HEK293 (cell line): ENCODE results near the gene KIAA1671.
A peak's percentile ranks its signal among the peaks of the same experiment; 100 is the strongest.

ENCODE experiments used
- CTCF ChIA-PET: fragments of 350-600 bp; formaldehyde crosslinking; extraction: SDS; loops from one replicate; lab custom pipeline; 2021; ENCODE audit warnings: antibody characterized with exemption; lab: Yijun Ruan, JAX
- POLR2A ChIA-PET: fragments of 300-600 bp; formaldehyde crosslinking; extraction: SDS; loops from one replicate; lab custom pipeline; 2020; ENCODE audit warnings: antibody characterized with exemption, inconsistent platforms; lab: Yijun Ruan, JAX
- H3K27ac ChIP-seq: fragments of 200-500 bp; sonication (Bioruptor generic); 2 replicates; pipeline ENCODE4 v1.5.1; 2014; ENCODE audit warnings: low read depth, low read length, control low read depth, inconsistent platforms; ENCODE audit errors: extremely low read depth
- H3K36me3 ChIP-seq, 2 experiments: fragments of 200-500 bp in 1 of 2; sonication (Bioruptor generic) in 1 of 2; 1 replicate in 1 of 2; 2 replicates in 1 of 2; pipeline ENCODE4 v1.5.1; 2014 to 2017; ENCODE audit warnings: inconsistent platforms in 2 of 2, low read length in 2 of 2; ENCODE audit not compliant: control insufficient read depth in 2 of 2, insufficient read depth in 1 of 2
- H3K4me1 ChIP-seq: fragments of 200-500 bp; sonication (Bioruptor generic); 2 replicates; pipeline ENCODE4 v1.5.1; 2014; ENCODE audit warnings: mild to moderate bottlenecking, low read length, inconsistent platforms; ENCODE audit not compliant: control insufficient read depth, insufficient read depth
- H3K4me3 ChIP-seq: 2 replicates; pipeline ENCODE4 v1.5.1; 2011; ENCODE audit warnings: low read depth, mild to moderate bottlenecking, control low read depth, low read length, moderate library complexity
- H3K9me3 ChIP-seq: fragments of 200-500 bp; sonication (Bioruptor generic); 2 replicates; pipeline ENCODE4 v1.5.1; 2014; ENCODE audit warnings: low read depth, low read length, inconsistent platforms; ENCODE audit not compliant: control insufficient read depth, insufficient read depth
- BCL11A ChIP-seq: fragments of 450-650 bp; formaldehyde crosslinking; IDR thresholded peaks from 2 replicates; pipeline ENCODE4 v1.5.1; 2016; ENCODE audit warnings: low read depth, missing biosample characterization, missing genetic modification characterization
- EGR2 ChIP-seq: fragments of 450-650 bp; formaldehyde crosslinking; IDR thresholded peaks from 2 replicates; pipeline ENCODE4 v1.5.1; 2016; ENCODE audit warnings: low read depth, missing biosample characterization, missing genetic modification characterization
- KLF1 ChIP-seq: fragments of 450-650 bp; formaldehyde crosslinking; IDR thresholded peaks from 2 replicates; pipeline ENCODE4 v1.5.1; 2016; ENCODE audit warnings: missing biosample characterization, missing genetic modification characterization
- PBX3 ChIP-seq: sonication (generic); formaldehyde crosslinking; IDR thresholded peaks from 2 replicates; pipeline ENCODE4 v1.8.1; 2022; ENCODE audit warnings: mild to moderate bottlenecking, moderate library complexity, missing genetic modification reagents
- PRDM10 ChIP-seq: fragments of 450-650 bp; formaldehyde crosslinking; IDR thresholded peaks from 2 replicates; pipeline ENCODE4 v1.5.1; 2016; ENCODE audit warnings: missing biosample characterization, missing genetic modification characterization
- SP3 ChIP-seq: fragments of 450-650 bp; formaldehyde crosslinking; IDR thresholded peaks from 2 replicates; pipeline ENCODE4 v1.5.1; 2016; ENCODE audit warnings: missing biosample characterization, missing genetic modification characterization
- WT1 ChIP-seq: fragments of 450-650 bp; formaldehyde crosslinking; IDR thresholded peaks from 2 replicates; pipeline ENCODE4 v1.5.1; 2016; ENCODE audit warnings: missing biosample characterization, missing genetic modification characterization
- ZBTB17 ChIP-seq: fragments of 450-650 bp; formaldehyde crosslinking; IDR thresholded peaks from 2 replicates; pipeline ENCODE4 v1.5.1; 2016; ENCODE audit warnings: missing biosample characterization, missing genetic modification characterization
- ZBTB48 ChIP-seq: fragments of 450-650 bp; formaldehyde crosslinking; IDR thresholded peaks from 2 replicates; pipeline ENCODE4 v1.5.1; 2016; ENCODE audit warnings: missing biosample characterization, missing genetic modification characterization
- ZBTB49 ChIP-seq: fragments of 450-650 bp; formaldehyde crosslinking; IDR thresholded peaks from 2 replicates; pipeline ENCODE4 v1.5.1; 2016; ENCODE audit warnings: missing biosample characterization, missing genetic modification characterization, low read depth
- ZBTB7A ChIP-seq: fragments of 450-650 bp; formaldehyde crosslinking; IDR thresholded peaks from 2 replicates; pipeline ENCODE4 v1.5.1; 2016; ENCODE audit warnings: low read depth, missing biosample characterization, missing genetic modification characterization
- ZBTB8A ChIP-seq: fragments of 450-650 bp; formaldehyde crosslinking; IDR thresholded peaks from 2 replicates; pipeline ENCODE4 v1.5.1; 2016; ENCODE audit warnings: missing biosample characterization, missing genetic modification characterization
- ZFP3 ChIP-seq: fragments of 450-650 bp; formaldehyde crosslinking; IDR thresholded peaks from 2 replicates; pipeline ENCODE4 v1.5.1; 2016; ENCODE audit warnings: low read depth, missing biosample characterization, missing genetic modification characterization
- ZNF132 ChIP-seq: fragments of 450-650 bp; formaldehyde crosslinking; IDR thresholded peaks from 2 replicates; pipeline ENCODE4 v1.5.1; 2017; ENCODE audit warnings: missing biosample characterization, missing genetic modification characterization, borderline replicate concordance
- ZNF16 ChIP-seq: fragments of 450-650 bp; formaldehyde crosslinking; IDR thresholded peaks from 2 replicates; pipeline ENCODE4 v1.5.1; 2016; ENCODE audit warnings: low read depth, missing biosample characterization, missing genetic modification characterization
- ZNF2 ChIP-seq: fragments of 450-650 bp; formaldehyde crosslinking; IDR thresholded peaks from 2 replicates; pipeline ENCODE4 v1.5.1; 2016; ENCODE audit warnings: missing biosample characterization, missing genetic modification characterization
- ZNF211 ChIP-seq: fragments of 450-650 bp; formaldehyde crosslinking; IDR thresholded peaks from 2 replicates; pipeline ENCODE4 v1.5.1; 2016; ENCODE audit warnings: low read depth, missing biosample characterization, missing genetic modification characterization
- ZNF266 ChIP-seq: fragments of 450-650 bp; formaldehyde crosslinking; IDR thresholded peaks from 2 replicates; pipeline ENCODE4 v1.5.1; 2016; ENCODE audit warnings: missing biosample characterization, missing genetic modification characterization, low read depth
- ZNF274 ChIP-seq, 2 experiments: fragments of 200-500 bp in 1 of 2; fragments of 450-650 bp in 1 of 2; sonication (Bioruptor generic) in 1 of 2; formaldehyde crosslinking in 1 of 2; IDR thresholded peaks; 2 replicates each; pipeline versions ENCODE4 v1.5.1 to v1.6.1; 2014 to 2016; ENCODE audit warnings: borderline replicate concordance in 1 of 2, inconsistent platforms in 1 of 2, low read length in 1 of 2, missing biosample characterization in 1 of 2, missing genetic modification characterization in 1 of 2
- ZNF311 ChIP-seq: fragments of 450-650 bp; formaldehyde crosslinking; IDR thresholded peaks from 2 replicates; pipeline ENCODE4 v1.5.1; 2017; ENCODE audit warnings: missing biosample characterization, missing genetic modification characterization, borderline replicate concordance
- ZNF341 ChIP-seq: fragments of 450-650 bp; formaldehyde crosslinking; IDR thresholded peaks from 2 replicates; pipeline ENCODE4; 2016; ENCODE audit warnings: low read depth, missing biosample characterization, missing genetic modification characterization
- ZNF362 ChIP-seq: fragments of 450-650 bp; formaldehyde crosslinking; IDR thresholded peaks from 2 replicates; pipeline ENCODE4 v1.5.1; 2016; ENCODE audit warnings: missing biosample characterization, missing genetic modification characterization
- ZNF366 ChIP-seq: fragments of 450-650 bp; formaldehyde crosslinking; conservative IDR thresholded peaks from 2 replicates; pipeline ENCODE4 v1.5.1; 2016; ENCODE audit warnings: missing biosample characterization, missing genetic modification characterization
- ZNF513 ChIP-seq: fragments of 450-650 bp; IDR thresholded peaks from 2 replicates; pipeline ENCODE4 v1.5.1; 2018; ENCODE audit warnings: missing biosample characterization, missing genetic modification characterization
- ZNF580 ChIP-seq: fragments of 450-650 bp; formaldehyde crosslinking; IDR thresholded peaks from 2 replicates; pipeline ENCODE4 v1.5.1; 2016; ENCODE audit warnings: missing biosample characterization, missing genetic modification characterization
- ZNF830 ChIP-seq: fragments of 450-650 bp; IDR thresholded peaks from 2 replicates; pipeline ENCODE4 v1.5.0; 2018; ENCODE audit warnings: missing biosample characterization, missing genetic modification characterization, low read depth, mild to moderate bottlenecking, moderate library complexity
- ZSCAN23 ChIP-seq: fragments of 450-650 bp; formaldehyde crosslinking; IDR thresholded peaks from 2 replicates; pipeline ENCODE4 v1.5.1; 2016; ENCODE audit warnings: missing biosample characterization, missing genetic modification characterization

KIAA1671 gene

GRCh38 chr22:25061605-25062376 is 109.3 kb downstream of the KIAA1671 start:
- no peaks in the 10 kb centered on the region for H3K9me3 ChIP-seq
- no peaks in the 10 kb centered on the region; a peak in 1 of 3 replicates for H3K36me3 ChIP-seq
- ChIA-PET CTCF (interaction anchor here (0.6 to 15.6 kb wide), 2 partner anchors 123 to 739 kb away, joined by 3 to 300 read pairs; no protein-coding TSS in a partner anchor), POLR2A (no interaction called here)
- no peaks in the 10 kb centered on the region for H3K4me1 ChIP-seq
- H3K4me3 ChIP-seq: no peak overlapping the region
- H3K27ac ChIP-seq: no peak overlapping the region
- 0 out of 2 replicates have a peak, but pooled peaks have one; percentile 11 for TF ChIP-seq ZNF211 (tag by site-specific recombination)
- TF ChIP-seq ZNF16 (tag by site-specific recombination): no peak
- 0 out of 2 replicates have a peak, but pooled peaks have one; percentile 19 for TF ChIP-seq ZBTB48 (tag by site-specific recombination)
- peak; percentile 44 for TF ChIP-seq ZNF513
- TF ChIP-seq ZNF2: no peak
- TF ChIP-seq ZFP3 (tag by site-specific recombination): no peak
- no peak for TF ChIP-seq ZBTB8A (tag by site-specific recombination)
- TF ChIP-seq BCL11A (tag by site-specific recombination): no peak
- TF ChIP-seq ZBTB17 (tag by site-specific recombination): 0 out of 2 replicates have a peak, but pooled peaks have one; percentile 19
- no peak for TF ChIP-seq PBX3 (CRISPR knock-in tag)
- no peak for TF ChIP-seq ZNF266 (tag by site-specific recombination)
- TF ChIP-seq EGR2: 0 out of 2 replicates have a peak, but pooled peaks have one; percentile 43
- peak; percentile 73 for TF ChIP-seq PRDM10
- no peak for TF ChIP-seq ZNF132 (tag by site-specific recombination)
- no peak for TF ChIP-seq ZBTB7A (tag by site-specific recombination)
- no peak for TF ChIP-seq ZBTB49 (tag by site-specific recombination)
- no peak for TF ChIP-seq ZSCAN23
- no peak for TF ChIP-seq ZNF274 (IDR thresholded peaks at IDR 0.05; ENCODE audit: low read length)
- no peak for TF ChIP-seq ZNF274 (tag by site-specific recombination; IDR thresholded peaks at IDR 0.05; ENCODE audit: borderline replicate concordance)
- peak; percentile 59 for TF ChIP-seq ZNF366 (tag by site-specific recombination)
- no peak for TF ChIP-seq KLF1
- TF ChIP-seq ZNF311 (tag by site-specific recombination): no peak
- no peak for TF ChIP-seq ZNF362 (tag by site-specific recombination)
- TF ChIP-seq WT1 (tag by site-specific recombination): no peak
- TF ChIP-seq ZNF830 (tag by site-specific recombination): no peak
- no peak for TF ChIP-seq ZNF580 (tag by site-specific recombination)
- no peak for TF ChIP-seq SP3 (tag by site-specific recombination)
- TF ChIP-seq ZNF341 (tag by site-specific recombination): no peak
